Mucosa of descending colon (tissue), 3 donors: ENCODE measurements around the gene GNAL. TPM values are rescaled to one million over a fixed set of nuclear protein-coding genes. Genes with fewer than 3 reads are reported as not detected.

Experiments
- ATAC-seq: fragments of 200-7000 bp; cut with Tn5 transposase; one replicate; pipeline ENCODE4 v1.9.1; 2020; ENCODE audit warnings: mild to moderate bottlenecking, moderate library complexity
- DNase-seq, 3 donors: peaks; one replicate each; pipeline ENCODE4 v3.0.0-alpha.2; 2020
- H3K36me3 ChIP-seq: fragments of 200-600 bp; one replicate; pipeline ENCODE4 v1.8.0; 2021; ENCODE audit warnings: low read depth, mild to moderate bottlenecking
- H3K4me1 ChIP-seq: fragments of 200-600 bp; one replicate; pipeline ENCODE4 v1.8.0; 2021; ENCODE audit warnings: low read depth, mild to moderate bottlenecking
- H3K4me3 ChIP-seq: fragments of 200-600 bp; one replicate; pipeline ENCODE4 v1.8.0; 2021; ENCODE audit warnings: mild to moderate bottlenecking
- H3K9me3 ChIP-seq: fragments of 200-600 bp; one replicate; pipeline ENCODE4 v1.8.0; 2021; ENCODE audit warnings: mild to moderate bottlenecking
- CTCF ChIP-seq: fragments of 200-600 bp; IDR thresholded peaks from one replicate; pipeline ENCODE4 v1.8.0; 2022; ENCODE audit warnings: antibody characterized with exemption, mild to moderate bottlenecking
- intact Hi-C, 2 donors: fragments of 100-400 bp; cut with DNase I in 1 of 2; cut with micrococcal nuclease in 1 of 2; formaldehyde crosslinking; loops; one replicate each; pipeline versions ENCODE4 v1.11.0 to v1.11.1; 2022; cut with DNase I, micrococcal nuclease
- total RNA-seq, 3 donors: library from RNA; stranded (reverse); fragmentation: NEBNext Ultra II Directional in 2 of 3; extraction: Animal tissue kit (Norgen Biotek cat#: 25700) in 2 of 3; gene quantifications; one replicate each; pipeline versions ENCODE4 v1.2.1 to v1.2.4, GENCODE V29; 2021 to 2023
- donor health status: DM: no; HTN: no; CAD: no; lungs with moderate emphysema.
- donor health status: DM: no; HTN: no; CAD: no.
- donor health status: DM: no; HTN: yes; CAD: no.

GNAL gene
- total RNA-seq, 3 donors from 2014 or later: 4.7 to 20.7 (median 5.3) TPM

- intact Hi-C loops: no loop called here
- TF ChIP-seq CTCF: no peak
- no peaks in the 10 kb centered on the region for H3K4me1 ChIP-seq
- no peak overlapping the region for H3K4me3 ChIP-seq
- DNase-seq: no peak
- no peaks in the 10 kb centered on the region for H3K36me3 ChIP-seq
- ATAC-seq: no peak
- H3K9me3 ChIP-seq: no peaks in the 10 kb centered on the region
Measured at GRCh38 chr18:11808001-11808855, 119.2 kb downstream of the GNAL start.

- ATAC-seq: no peak
- no peak for TF ChIP-seq CTCF
- no peaks in the 10 kb centered on the region for H3K36me3 ChIP-seq
- intact Hi-C loops: no loop called here
- no peak overlapping the region for H3K4me3 ChIP-seq
- H3K9me3 ChIP-seq: no peaks in the 10 kb centered on the region
- H3K4me1 ChIP-seq: no peaks in the 10 kb centered on the region
- DNase-seq: no peak
Measured at GRCh38 chr18:11809895-11810294, 120.8 kb downstream of the GNAL start.

- DNase-seq (no peak), ATAC-seq (no peak)
- H3K4me3 ChIP-seq: no peak overlapping the region
- no peak for TF ChIP-seq CTCF
- no peaks in the 10 kb centered on the region for H3K9me3 ChIP-seq
- intact Hi-C loops: no loop called here
- H3K36me3 ChIP-seq: no peaks in the 10 kb centered on the region
- no peaks in the 10 kb centered on the region for H3K4me1 ChIP-seq
Measured at GRCh38 chr18:11810379-11810778, 121.3 kb downstream of the GNAL start.

- Histone ChIP-seq H3K4me1 (no peaks in the 10 kb centered on the region), H3K4me3 (no peak overlapping the region), H3K9me3 (no peaks in the 10 kb centered on the region), H3K36me3 (no peaks in the 10 kb centered on the region)
- ATAC-seq (no peak), DNase-seq (no peak)
- intact Hi-C loops: no loop called here
- TF ChIP-seq CTCF: no peak
Measured at GRCh38 chr18:11811009-11811408, 121.9 kb downstream of the GNAL start.

- Histone ChIP-seq H3K36me3 (no peaks in the 10 kb centered on the region), H3K4me1 (no peaks in the 10 kb centered on the region), H3K9me3 (no peaks in the 10 kb centered on the region), H3K4me3 (no peak overlapping the region)
- no peak for TF ChIP-seq CTCF
- intact Hi-C loops: no loop called here
- DNase-seq (no peak), ATAC-seq (no peak)
Measured at GRCh38 chr18:11817229-11817628, 128.2 kb downstream of the GNAL start.
